PC-9 (cell line): ENCODE data around the gene MEAK7. TPM values are rescaled to one million over a fixed set of nuclear protein-coding genes. Genes with fewer than 3 reads are reported as not detected.

Experiments
- BruUV-seq: library from RNA; stranded (reverse); fragments of 400-500 nt; replicated peaks from 2 replicates; lab custom pipeline; 2021; lab: Mats Ljungman, UMichigan
- CTCF ChIA-PET: fragments of 300-600 bp; sonication (Branson Sonifier 250); formaldehyde crosslinking; loops from one replicate; lab custom pipeline; 2022; ENCODE audit warnings: antibody characterized with exemption; lab: Charles Lee
- POLR2A ChIA-PET: fragments of 300-600 bp; sonication (Branson Sonifier 250); formaldehyde crosslinking; loops from one replicate; lab custom pipeline; 2022; ENCODE audit warnings: antibody characterized with exemption; ENCODE audit not compliant: unreplicated experiment; lab: Charles Lee
- DNase-seq, 2 experiments: peaks; one replicate each; pipeline versions ENCODE4 v3.0.0 to v3.0.0-alpha.2; 2015 to 2022; ENCODE audit warnings: mixed read lengths in 1 of 2
- H2AFZ ChIP-seq: fragments of 200-600 bp; sonication (generic); 2 replicates; pipeline ENCODE4 v1.8.1; 2017; ENCODE audit warnings: antibody characterized with exemption
- H3F3A ChIP-seq: fragments of 200-600 bp; sonication (generic); 2 replicates; pipeline ENCODE4 v1.8.1; 2017; ENCODE audit warnings: antibody characterized with exemption, mild to moderate bottlenecking, low read depth; ENCODE audit not compliant: insufficient read depth
- H3K27ac ChIP-seq: fragments of 200-600 bp; sonication (generic); 2 replicates; pipeline ENCODE4 v1.6.1; 2016; ENCODE audit warnings: mixed run types
- H3K27me3 ChIP-seq: fragments of 200-600 bp; sonication (generic); 2 replicates; pipeline ENCODE4 v1.6.1; 2016; ENCODE audit warnings: low read depth, mixed run types; ENCODE audit not compliant: insufficient read depth
- H3K36me3 ChIP-seq: fragments of 200-600 bp; sonication (generic); 2 replicates; pipeline ENCODE4 v1.6.1; 2016; ENCODE audit warnings: low read depth, mixed run types
- H3K4me1 ChIP-seq: fragments of 200-600 bp; sonication (generic); replicated peaks from 2 replicates; pipeline ENCODE4 v1.6.1; 2016; ENCODE audit warnings: mixed run types; ENCODE audit not compliant: insufficient read depth
- H3K4me2 ChIP-seq: fragments of 200-600 bp; sonication (generic); 2 replicates; pipeline ENCODE4 v1.6.1; 2017; ENCODE audit warnings: mixed run types
- H3K4me3 ChIP-seq: fragments of 200-600 bp; sonication (generic); 2 replicates; pipeline ENCODE4 v1.6.1; 2016; ENCODE audit warnings: mixed run types
- H3K79me2 ChIP-seq: fragments of 200-600 bp; sonication (generic); 2 replicates; pipeline ENCODE4 v1.6.1; 2017; ENCODE audit warnings: low read depth, mixed run types
- H3K9me2 ChIP-seq: fragments of 200-600 bp; sonication (generic); 2 replicates; pipeline ENCODE4 v1.8.1; 2017; ENCODE audit warnings: mild to moderate bottlenecking; ENCODE audit not compliant: insufficient read depth
- H3K9me3 ChIP-seq: fragments of 200-600 bp; sonication (generic); 2 replicates; pipeline ENCODE4 v1.8.1; 2016; ENCODE audit warnings: low read depth; ENCODE audit not compliant: insufficient read depth
- H4K20me1 ChIP-seq: fragments of 200-600 bp; sonication (generic); 2 replicates; pipeline ENCODE4 v1.8.1; 2017; ENCODE audit not compliant: insufficient read depth
- EZH2 ChIP-seq: fragments of 200-600 bp; sonication (generic); IDR thresholded peaks from 2 replicates; pipeline ENCODE4 v1.8.0; 2017; ENCODE audit warnings: antibody characterized with exemption, low read depth
- intact Hi-C: fragments of 100-400 bp; cut with micrococcal nuclease; formaldehyde crosslinking; loops from one replicate; pipeline ENCODE4 v1.10.0; 2022; ENCODE audit not compliant: unreplicated experiment
- total RNA-seq: library from RNA; stranded (reverse); gene quantifications from 2 replicates; pipeline ENCODE4 v1.2.3, GENCODE V29; 2021
- TF ChIP-seq, protein P1 (sequence below): fragments of 200-600 bp; sonication (generic); conservative IDR thresholded peaks from 2 replicates; pipeline ENCODE4 v1.6.1; 2017; ENCODE audit warnings: mixed run types, antibody characterized with exemption, mild to moderate bottlenecking, moderate library complexity

MEAK7 gene
- total RNA-seq, 1 experiment from 2014 or later, result 73.4 TPM

DNA sequence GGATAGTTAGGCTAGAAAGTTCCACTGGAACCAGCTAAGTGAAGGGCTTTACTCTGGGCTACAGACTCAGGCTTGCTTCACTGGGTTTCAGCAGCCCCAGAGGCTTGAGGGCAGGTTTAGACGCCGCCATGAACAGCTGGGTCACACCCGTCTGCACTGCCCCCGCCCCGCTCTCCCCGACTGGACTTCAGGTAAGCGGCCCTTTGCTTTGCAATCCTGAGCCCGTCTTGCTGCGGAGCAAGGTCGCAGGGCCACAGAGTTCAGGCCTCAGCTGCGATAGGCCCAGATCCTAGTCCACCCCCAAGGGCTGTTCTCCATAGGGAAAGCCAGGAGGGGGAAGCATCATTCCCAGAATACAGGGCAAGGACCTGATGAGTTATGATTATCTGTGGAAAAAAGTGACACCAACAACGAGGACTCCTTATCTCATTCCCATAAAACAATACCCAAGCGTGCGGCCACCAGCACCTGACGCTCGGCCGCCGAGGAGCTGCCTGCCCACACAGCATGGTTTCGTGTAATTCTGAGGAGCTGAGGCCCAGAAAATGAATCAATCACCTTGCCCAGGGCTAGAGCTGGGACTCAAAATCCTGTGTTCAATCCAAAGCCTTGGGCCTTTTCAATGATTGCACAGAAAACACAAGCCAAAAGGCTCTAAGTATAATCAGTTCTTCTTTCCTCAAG is 20.4 kb downstream of the MEAK7 start:
- no peaks in the 10 kb centered on the region for H3K4me1 ChIP-seq
- DNase-seq, result no peak
- POLR2A ChIA-PET, result no interaction called here
- H3K27me3 ChIP-seq, result no peaks in the 10 kb centered on the region
- no peak overlapping the region for H3K4me3 ChIP-seq
- peaks cover 2% of the 10 kb centered on the region; the same call in 1 of the 2 replicates for H3F3A ChIP-seq
- H3K27ac ChIP-seq, result no peak overlapping the region
- H3K36me3 ChIP-seq, result peaks cover 20% of the 10 kb centered on the region
- no peak overlapping the region for H3K4me2 ChIP-seq
- no peak overlapping the region for H2AFZ ChIP-seq
- H3K9me3 ChIP-seq, result no peaks in the 10 kb centered on the region
- BruUV-seq, result no TSS peak
- no peaks in the 10 kb centered on the region; the same call in 1 of the 2 replicates for H4K20me1 ChIP-seq
- H3K9me2 ChIP-seq, result no peaks in the 10 kb centered on the region
- intact Hi-C loops, result loop anchor here (2.0 kb wide), 1 partner anchor 399 kb away; no protein-coding TSS in a partner anchor
- CTCF ChIA-PET, result interaction anchor here (0.6 kb wide), 1 partner anchor 194 kb away, joined by 3 read pairs; no protein-coding TSS in a partner anchor
- H3K79me2 ChIP-seq, result no peaks in the 10 kb centered on the region
- TF ChIP-seq EZH2, result no peak
- TF ChIP-seq, protein P1, sequence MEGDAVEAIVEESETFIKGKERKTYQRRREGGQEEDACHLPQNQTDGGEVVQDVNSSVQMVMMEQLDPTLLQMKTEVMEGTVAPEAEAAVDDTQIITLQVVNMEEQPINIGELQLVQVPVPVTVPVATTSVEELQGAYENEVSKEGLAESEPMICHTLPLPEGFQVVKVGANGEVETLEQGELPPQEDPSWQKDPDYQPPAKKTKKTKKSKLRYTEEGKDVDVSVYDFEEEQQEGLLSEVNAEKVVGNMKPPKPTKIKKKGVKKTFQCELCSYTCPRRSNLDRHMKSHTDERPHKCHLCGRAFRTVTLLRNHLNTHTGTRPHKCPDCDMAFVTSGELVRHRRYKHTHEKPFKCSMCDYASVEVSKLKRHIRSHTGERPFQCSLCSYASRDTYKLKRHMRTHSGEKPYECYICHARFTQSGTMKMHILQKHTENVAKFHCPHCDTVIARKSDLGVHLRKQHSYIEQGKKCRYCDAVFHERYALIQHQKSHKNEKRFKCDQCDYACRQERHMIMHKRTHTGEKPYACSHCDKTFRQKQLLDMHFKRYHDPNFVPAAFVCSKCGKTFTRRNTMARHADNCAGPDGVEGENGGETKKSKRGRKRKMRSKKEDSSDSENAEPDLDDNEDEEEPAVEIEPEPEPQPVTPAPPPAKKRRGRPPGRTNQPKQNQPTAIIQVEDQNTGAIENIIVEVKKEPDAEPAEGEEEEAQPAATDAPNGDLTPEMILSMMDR, result no peak

DNA sequence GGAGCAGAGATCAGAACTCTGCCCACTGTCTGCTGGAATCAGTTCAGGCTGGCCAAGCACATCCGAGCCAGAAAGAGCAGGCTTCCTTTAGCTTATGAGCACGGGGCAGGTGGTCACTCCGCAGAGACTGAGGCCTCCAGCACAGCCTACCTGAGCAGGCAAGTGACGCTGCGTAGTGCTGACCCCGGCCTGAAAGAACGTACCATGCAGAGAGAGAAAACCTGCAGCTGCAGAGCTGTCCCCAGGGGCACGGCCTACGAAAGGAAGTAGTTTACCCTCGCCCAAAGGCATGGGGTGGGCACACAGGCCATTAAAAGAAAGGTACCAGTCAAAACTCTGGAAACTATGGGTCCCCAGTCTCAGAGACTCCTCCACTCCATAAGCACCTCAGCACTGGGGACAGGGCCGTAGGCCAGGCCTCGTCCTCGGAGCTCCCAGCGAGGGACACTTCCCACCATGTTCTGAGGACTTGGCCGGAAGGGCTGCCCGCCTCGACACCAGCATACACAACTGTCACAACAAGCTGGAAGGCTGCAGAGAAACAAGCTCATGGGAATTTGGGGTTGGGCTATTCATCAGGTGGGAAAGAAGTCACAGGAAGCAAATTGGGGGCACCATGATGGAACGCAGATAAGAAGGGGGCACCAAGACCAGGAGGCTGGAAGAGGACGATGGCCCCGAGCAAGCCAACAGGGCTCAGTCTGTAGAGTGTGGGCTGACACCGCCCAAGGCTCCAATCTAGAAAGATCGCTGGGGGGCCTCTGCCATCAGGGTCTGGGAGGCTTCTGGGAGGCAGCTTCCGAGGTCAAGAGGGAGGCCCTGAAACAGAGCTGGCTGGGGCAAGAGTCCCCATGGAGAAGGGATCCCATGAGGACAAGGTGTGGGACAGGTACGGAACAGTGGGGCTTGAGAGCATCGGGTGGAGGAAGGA is 21.2 kb downstream of the MEAK7 start:
- Histone ChIP-seq H3K27ac (no peak overlapping the region), H3K36me3 (peaks cover 18% of the 10 kb centered on the region), H3K9me3 (no peaks in the 10 kb centered on the region), H3K4me2 (no peak overlapping the region), H2AFZ (no peak overlapping the region), H3K4me3 (no peak overlapping the region), H3K9me2 (no peaks in the 10 kb centered on the region), H4K20me1 (no peaks in the 10 kb centered on the region; the same call in 1 of the 2 replicates), H3K4me1 (no peaks in the 10 kb centered on the region), H3K79me2 (no peaks in the 10 kb centered on the region), H3F3A (peaks cover 10% of the 10 kb centered on the region; the same call in 1 of the 2 replicates), H3K27me3 (no peaks in the 10 kb centered on the region)
- no peak for DNase-seq
- ChIA-PET POLR2A (no interaction called here), CTCF (interaction anchor here (0.5 kb wide), 1 partner anchor 8 kb away, joined by 4 read pairs; no protein-coding TSS in a partner anchor)
- TF ChIP-seq, protein P1, result no peak
- no peak for TF ChIP-seq EZH2
- intact Hi-C loops, result no loop called here
- BruUV-seq, result no TSS peak
